IMR-90 (cell line): ENCODE results near the gene TMCO1. TPM values are rescaled to one million over a fixed set of nuclear protein-coding genes. Genes with fewer than 3 reads are reported as not detected.

Experiments used
- ATAC-seq: fragments of 200-7000 bp; cut with Tn5 transposase; 2 replicates; pipeline ENCODE4 v1.9.1; 2020; ENCODE audit warnings: low read depth, mild to moderate bottlenecking, moderate library complexity
- BruUV-seq: library from RNA; stranded (reverse); fragments of 400-500 nt; replicated peaks from 2 replicates; lab custom pipeline; 2021; lab: Mats Ljungman, UMichigan
- CTCF ChIA-PET: fragments of 300-600 bp; formaldehyde crosslinking; extraction: SDS; loops from one replicate; lab custom pipeline; 2021; ENCODE audit warnings: antibody characterized with exemption; lab: Yijun Ruan, JAX
- POLR2A ChIA-PET: fragments of 300-600 bp; sonication (Branson Sonifier 250); formaldehyde crosslinking; loops from one replicate; lab custom pipeline; 2022; ENCODE audit warnings: antibody characterized with exemption; ENCODE audit not compliant: unreplicated experiment; lab: Charles Lee
- DNase-seq: peaks from one replicate; pipeline ENCODE4 v3.0.0; 2013
- H2AFZ ChIP-seq: replicated peaks from 2 replicates; pipeline ENCODE3; 2013; ENCODE audit warnings: low read length, mild to moderate bottlenecking; ENCODE audit not compliant: poor library complexity
- H2AK5ac ChIP-seq: 2 replicates; pipeline ENCODE4 v1.6.1; 2013; ENCODE audit warnings: low read depth, low read length, inconsistent platforms
- H2AK9ac ChIP-seq: replicated peaks from 2 replicates; pipeline ENCODE3; 2013; ENCODE audit warnings: mild to moderate bottlenecking, low read depth, low read length, moderate library complexity; ENCODE audit not compliant: poor library complexity
- H2BK120ac ChIP-seq: 2 replicates; pipeline ENCODE4 v1.6.1; 2013; ENCODE audit warnings: low read depth, low read length, inconsistent platforms
- H2BK15ac ChIP-seq: 3 replicates; pipeline ENCODE4 v1.6.1; 2013; ENCODE audit warnings: low read depth, low read length, inconsistent platforms
- H2BK20ac ChIP-seq: 2 replicates; pipeline ENCODE4 v1.6.1; 2013; ENCODE audit warnings: low read depth, mild to moderate bottlenecking, inconsistent platforms, low read length, moderate library complexity
- H2BK5ac ChIP-seq: 2 replicates; pipeline ENCODE4 v1.6.1; 2013; ENCODE audit warnings: mild to moderate bottlenecking, low read depth, low read length, inconsistent platforms; ENCODE audit not compliant: poor library complexity, severe bottlenecking
- H3K14ac ChIP-seq: replicated peaks from 2 replicates; pipeline ENCODE4 v1.6.1; 2013; ENCODE audit warnings: low read depth, low read length, inconsistent platforms
- H3K18ac ChIP-seq: 2 replicates; pipeline ENCODE4 v1.6.1; 2013; ENCODE audit warnings: low read depth, low read length, control low read depth
- H3K23ac ChIP-seq: 2 replicates; pipeline ENCODE4 v1.6.1; 2013; ENCODE audit warnings: low read depth, low read length, inconsistent platforms
- H3K27ac ChIP-seq: 2 replicates; pipeline ENCODE4 v1.5.1; 2013; ENCODE audit warnings: mild to moderate bottlenecking, control low read depth, low read length; ENCODE audit not compliant: insufficient read depth
- H3K27me3 ChIP-seq: 2 replicates; pipeline ENCODE4 v1.6.1; 2013; ENCODE audit warnings: low read length; ENCODE audit not compliant: control insufficient read depth, insufficient read depth
- H3K36me3 ChIP-seq: 2 replicates; pipeline ENCODE4 v1.6.1; 2013; ENCODE audit warnings: low read length, mixed read lengths; ENCODE audit not compliant: control insufficient read depth, insufficient read depth
- H3K4ac ChIP-seq: 2 replicates; pipeline ENCODE4 v1.6.1; 2013; ENCODE audit warnings: low read depth, low read length, inconsistent platforms
- H3K4me1 ChIP-seq: 2 replicates; pipeline ENCODE4 v1.6.1; 2013; ENCODE audit warnings: low read length, mixed read lengths; ENCODE audit not compliant: control insufficient read depth, insufficient read depth
- H3K4me2 ChIP-seq: 2 replicates; pipeline ENCODE4 v1.6.1; 2013; ENCODE audit warnings: low read depth, mild to moderate bottlenecking, control low read depth, low read length, moderate library complexity
- H3K4me3 ChIP-seq: 2 replicates; pipeline ENCODE4 v1.5.1; 2013; ENCODE audit warnings: low read depth, mild to moderate bottlenecking, control low read depth, low read length, moderate library complexity; ENCODE audit not compliant: insufficient read depth
- H3K56ac ChIP-seq: 2 replicates; pipeline ENCODE4 v1.6.1; 2013; ENCODE audit warnings: low read length, inconsistent platforms; ENCODE audit not compliant: insufficient read depth; ENCODE audit errors: extremely low read depth
- H3K79me1 ChIP-seq, 2 experiments: 2 replicates each; pipeline ENCODE4 v1.6.1; 2013; ENCODE audit warnings: low read length in 2 of 2, inconsistent platforms in 1 of 2, low read depth in 1 of 2
- H3K9ac ChIP-seq: 2 replicates; pipeline ENCODE4 v1.6.1; 2013; ENCODE audit warnings: low read depth, low read length, control low read depth
- H3K9me1 ChIP-seq: 2 replicates; pipeline ENCODE4 v1.6.1; 2013; ENCODE audit warnings: low read length, inconsistent platforms; ENCODE audit not compliant: insufficient read depth
- H3K9me3 ChIP-seq: 2 replicates; pipeline ENCODE4 v1.6.1; 2013; ENCODE audit warnings: low read length; ENCODE audit not compliant: control insufficient read depth, insufficient read depth
- H4K20me1 ChIP-seq: 2 replicates; pipeline ENCODE4 v1.6.1; 2013; ENCODE audit warnings: low read length, inconsistent platforms; ENCODE audit not compliant: insufficient read depth
- H4K5ac ChIP-seq: 2 replicates; pipeline ENCODE4 v1.6.1; 2013; ENCODE audit warnings: mild to moderate bottlenecking, low read depth, low read length, control low read depth
- H4K8ac ChIP-seq, 2 experiments: 2 replicates each; pipeline ENCODE4 v1.6.1; 2013; ENCODE audit warnings: low read depth in 2 of 2, low read length in 2 of 2, control low read depth in 1 of 2, inconsistent platforms in 1 of 2
- H4K91ac ChIP-seq: 2 replicates; pipeline ENCODE4 v1.6.1; 2013; ENCODE audit warnings: low read depth, low read length, inconsistent platforms; ENCODE audit not compliant: insufficient read depth
- BHLHE40 ChIP-seq: fragments of 150-350 bp; IDR thresholded peaks from 2 replicates; pipeline ENCODE4 v1.6.1; 2016; ENCODE audit warnings: mild to moderate bottlenecking, low read depth, low read length
- CEBPB ChIP-seq: IDR thresholded peaks from 2 replicates; pipeline ENCODE4 v1.6.1; 2012; ENCODE audit warnings: low read depth, low read length, improper control_type of control experiment
- CHD1 ChIP-seq: IDR thresholded peaks from 2 replicates; pipeline ENCODE4 v1.6.1; 2012; ENCODE audit warnings: low read depth, low read length, improper control_type of control experiment
- ELK1 ChIP-seq: fragments of 150-350 bp; IDR thresholded peaks from 2 replicates; pipeline ENCODE4 v1.6.1; 2016; ENCODE audit warnings: low read depth, mild to moderate bottlenecking, low read length, moderate library complexity, borderline replicate concordance
- FOS ChIP-seq: fragments of 150-350 bp; IDR thresholded peaks from 2 replicates; pipeline ENCODE4 v1.6.1; 2016; ENCODE audit warnings: low read depth, low read length
- MAFK ChIP-seq: IDR thresholded peaks from 2 replicates; pipeline ENCODE4 v1.6.1; 2012; ENCODE audit warnings: low read depth, low read length, improper control_type of control experiment
- MAZ ChIP-seq: IDR thresholded peaks from 2 replicates; pipeline ENCODE4 v1.6.1; 2012; ENCODE audit warnings: low read depth, mild to moderate bottlenecking, low read length, improper control_type of control experiment, moderate library complexity, borderline replicate concordance
- MXI1 ChIP-seq: IDR thresholded peaks from 2 replicates; pipeline ENCODE4 v1.6.1; 2012; ENCODE audit warnings: low read depth, mild to moderate bottlenecking, low read length, moderate library complexity, borderline replicate concordance
- NFE2L2 ChIP-seq: fragments of 150-350 bp; IDR thresholded peaks from 2 replicates; pipeline ENCODE4 v1.6.1; 2016; ENCODE audit warnings: low read depth, mild to moderate bottlenecking, low read length
- POLR2A ChIP-seq: IDR thresholded peaks from 2 replicates; pipeline ENCODE4 v1.6.1; 2012; ENCODE audit warnings: mild to moderate bottlenecking, low read depth, low read length
- RCOR1 ChIP-seq: IDR thresholded peaks from 2 replicates; pipeline ENCODE4 v1.6.1; 2012; ENCODE audit warnings: mild to moderate bottlenecking, low read length, improper control_type of control experiment; ENCODE audit not compliant: insufficient replicate concordance
- SMC3 ChIP-seq: fragments of 150-350 bp; IDR thresholded peaks from 2 replicates; pipeline ENCODE4 v1.6.1; 2016; ENCODE audit warnings: low read depth, mild to moderate bottlenecking, antibody characterized with exemption, low read length, moderate library complexity
- USF2 ChIP-seq: fragments of 150-350 bp; IDR thresholded peaks from 2 replicates; pipeline ENCODE4 v1.6.1; 2017; ENCODE audit warnings: mild to moderate bottlenecking, antibody characterized with exemption, low read length, low read depth
- dilution Hi-C: fragments of 300-500 bp; cut with HindIII; formaldehyde crosslinking; loops from one replicate; pipeline ENCODE4 v1.14.3; 2018; ENCODE audit warnings: low sequenced_read_pairs; ENCODE audit not compliant: unreplicated experiment
- in situ Hi-C: fragments of 300-500 bp; cut with MboI; formaldehyde crosslinking; loops from 3 replicates; pipeline ENCODE4 v1.14.3; 2019; ENCODE audit warnings: low sequenced_read_pairs, inconsistent platforms, mixed read lengths
- intact Hi-C: fragments of 100-400 bp; cut with micrococcal nuclease; formaldehyde crosslinking; loops from 2 replicates; pipeline ENCODE4 v1.10.0; 2022
- polyA plus RNA-seq, 3 experiments: library from polyadenylated mRNA; depleted of rRNA; stranded (reverse); fragments of >200 nt; gene quantifications; 2 replicates each; pipeline ENCODE4 v1.2.3, GENCODE V29; 2012; ENCODE audit warnings: low replicate concordance in 1 of 3
- total RNA-seq: library from RNA; depleted of rRNA; stranded (reverse); fragments of >200 nt; gene quantifications from 2 replicates; pipeline ENCODE4 v1.2.3, GENCODE V29; 2012

TMCO1 gene
- total and polyA plus RNA-seq, 2 of the 4 experiments (the other 2 are of a cell fraction), result 86.4 to 113 TPM

GRCh38 chr1:165807613-165808012, 38.9 kb upstream of the TMCO1 start:
- in situ Hi-C loops (no loop called here), dilution Hi-C loops (no loop called here), intact Hi-C loops (no loop called here)
- Histone ChIP-seq H2AK9ac (no peak overlapping the region), H4K91ac (no peak overlapping the region), H3K36me3 (no peaks in the 10 kb centered on the region), H3K23ac (no peak overlapping the region), H3K27me3 (peaks cover 4% of the 10 kb centered on the region; the same call in 1 of the 2 replicates), H3K4me1 (no peaks in the 10 kb centered on the region), H3K4me3 (no peak overlapping the region), H2BK5ac (no peak overlapping the region), H3K9me1 (no peaks in the 10 kb centered on the region), H3K56ac (no peak overlapping the region), H4K5ac (no peak overlapping the region), H3K4me2 (no peak overlapping the region), H2AK5ac (no peak overlapping the region), H3K14ac (no peak overlapping the region), H3K9ac (no peak overlapping the region), H2BK15ac (no peak overlapping the region), H2BK120ac (no peak overlapping the region), H2BK20ac (no peak overlapping the region), H3K18ac (no peak overlapping the region), H2AFZ (no peak overlapping the region), H3K27ac (no peak overlapping the region), H4K20me1 (no peaks in the 10 kb centered on the region), H3K9me3 (no peaks in the 10 kb centered on the region), H3K79me1 (no peaks in the 10 kb centered on the region), H4K8ac (no peak overlapping the region), H3K4ac (no peak overlapping the region)
- ATAC-seq (no peak), DNase-seq (no peak)
- no TSS peak for BruUV-seq
- TF ChIP-seq ELK1 (no peak), USF2 (no peak), BHLHE40 (no peak), NFE2L2 (no peak), MAZ (no peak), FOS (no peak), SMC3 (no peak), CHD1 (no peak), MAFK (no peak), POLR2A (no peak), CEBPB (no peak), RCOR1 (no peak), MXI1 (no peak)
- POLR2A ChIA-PET, result no interaction called here
- CTCF ChIA-PET, result no interaction called here
